HG03439 (cell line): ENCODE measurements around the gene IQCH.
"Not testable (repeated sequence)": the region's sequence is repeated elsewhere in the genome, so short reads cannot be mapped to it uniquely, and the experiment has no call there.

Experiments
- ATAC-seq: cut with Tn5 transposase; IDR thresholded peaks from one replicate; pipeline ENCODE4 v1.9.1; 2021; ENCODE audit warnings: mild to moderate bottlenecking, moderate library complexity; ENCODE audit not compliant: unreplicated experiment

IQCH gene

GRCh38 chr15:67244971-67245478, 9.6 kb upstream of the IQCH start:
- no peak for ATAC-seq

- ATAC-seq = not testable (repeated sequence)
Observed at GRCh38 chr15:67246606-67247005, 8.0 kb upstream of the IQCH start.

DNA sequence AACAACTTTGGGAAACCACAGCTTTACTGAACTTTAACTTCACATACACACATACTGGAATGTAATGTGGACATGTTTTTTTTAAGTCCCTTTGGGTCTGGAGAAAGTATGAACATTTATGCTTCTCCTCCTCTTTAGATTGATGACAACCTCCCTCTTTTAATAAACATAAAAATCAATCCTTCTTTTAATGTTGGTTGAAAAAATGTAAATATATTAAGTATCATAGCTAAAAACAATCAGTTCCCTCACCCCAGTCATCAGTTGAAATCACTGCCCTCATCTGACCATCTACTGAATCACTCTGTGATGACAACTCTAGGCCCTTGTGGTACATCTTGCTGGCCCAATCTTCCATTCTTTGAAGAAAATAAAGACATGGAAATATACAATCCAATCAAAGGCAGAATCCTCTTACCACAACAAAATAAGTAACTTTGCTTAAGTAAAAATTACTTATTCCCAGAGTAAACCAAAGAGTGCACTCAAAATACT, 6.5 kb upstream of the IQCH start:
- no peak for ATAC-seq

GRCh38 chr15:67249830-67250229, 4.8 kb upstream of the IQCH start:
- no peak for ATAC-seq

DNA sequence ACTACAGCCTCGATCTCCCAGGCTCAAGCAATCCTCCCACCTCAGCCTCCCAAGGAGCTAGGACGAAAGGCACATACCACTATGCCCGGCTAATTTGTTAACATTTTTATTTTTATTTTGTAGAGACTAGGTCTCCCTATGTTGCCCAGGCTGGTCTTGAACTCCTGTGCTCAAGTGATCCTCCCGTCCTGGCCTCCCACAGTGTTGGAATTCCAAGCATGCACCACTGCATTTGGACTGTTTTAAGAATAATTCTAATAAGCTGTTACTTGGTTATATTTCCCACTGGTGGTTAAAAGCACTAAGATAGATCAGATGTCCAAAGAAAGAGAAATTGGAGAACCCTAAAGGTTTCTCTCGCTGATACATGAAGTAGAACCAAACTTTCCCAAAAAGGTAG, 3.3 kb upstream of the IQCH start:
- ATAC-seq = no peak

- ATAC-seq = no peak
Observed at GRCh38 chr15:67253101-67253500, 1.5 kb upstream of the IQCH start.

- no peak for ATAC-seq
Observed at GRCh38 chr15:67253549-67254237, 893 bp upstream of the IQCH start.

DNA sequence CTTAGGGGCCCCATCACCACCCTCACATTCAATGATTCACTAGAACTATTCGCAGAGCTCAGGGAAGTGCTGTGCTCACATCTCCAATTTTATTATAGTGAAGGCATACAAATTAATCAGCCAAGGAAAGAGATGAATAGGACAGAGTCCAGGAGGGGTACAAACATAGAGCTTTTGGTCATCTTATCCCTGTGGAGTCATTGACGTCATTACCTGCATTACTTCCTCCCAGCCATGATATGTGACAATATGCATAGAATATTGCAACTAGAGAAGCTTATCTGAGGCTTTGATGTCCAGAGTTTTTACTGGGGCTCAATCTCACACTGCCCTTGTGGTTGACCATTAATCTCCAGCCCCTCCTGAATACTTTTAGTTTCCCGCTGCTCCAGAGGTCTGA, 1.5 kb downstream of the IQCH start:
- no peak for ATAC-seq

GRCh38 chr15:67258412-67258811, 3.8 kb downstream of the IQCH start:
- ATAC-seq = not testable (repeated sequence)

DNA sequence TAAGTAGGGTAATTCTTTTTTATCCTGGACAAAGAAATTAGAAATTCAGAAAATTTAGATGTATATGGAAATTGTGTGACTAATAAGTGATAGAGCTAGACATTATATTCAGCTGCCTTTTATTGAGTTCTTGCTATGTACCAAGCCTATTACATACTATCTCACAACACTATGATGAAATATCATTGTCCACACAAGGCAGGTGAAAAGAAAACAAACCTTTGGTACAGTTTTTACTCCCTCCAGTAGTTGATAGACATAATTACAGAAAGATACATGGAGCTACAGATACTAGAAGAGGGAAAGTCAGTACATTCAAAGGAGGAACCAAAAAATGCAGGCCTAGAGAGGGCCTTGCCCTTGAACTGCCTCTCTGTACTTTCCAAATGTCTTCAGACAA, 4.8 kb downstream of the IQCH start:
- ATAC-seq = no peak

- ATAC-seq = no peak
Observed at GRCh38 chr15:67259806-67260205, 5.2 kb downstream of the IQCH start.

DNA sequence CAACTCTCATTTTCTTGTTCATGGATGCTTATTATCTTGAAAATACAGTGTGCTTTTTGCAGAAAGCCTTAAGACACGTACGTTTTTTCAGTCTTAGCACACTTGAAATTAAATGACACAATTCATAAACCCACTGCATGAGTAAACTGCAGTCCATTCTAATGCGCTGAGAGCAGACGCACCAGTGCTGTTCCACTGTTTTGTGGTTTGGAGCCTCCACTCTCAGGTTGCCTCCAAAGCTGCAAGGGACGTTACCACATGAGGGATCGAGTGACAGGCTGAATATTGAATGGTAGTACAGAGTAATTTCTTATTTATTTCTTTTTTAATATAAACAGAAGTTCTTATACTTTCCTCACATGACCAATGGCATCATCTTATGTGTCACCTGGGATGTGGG, 12.3 kb downstream of the IQCH start:
- no peak for ATAC-seq

DNA sequence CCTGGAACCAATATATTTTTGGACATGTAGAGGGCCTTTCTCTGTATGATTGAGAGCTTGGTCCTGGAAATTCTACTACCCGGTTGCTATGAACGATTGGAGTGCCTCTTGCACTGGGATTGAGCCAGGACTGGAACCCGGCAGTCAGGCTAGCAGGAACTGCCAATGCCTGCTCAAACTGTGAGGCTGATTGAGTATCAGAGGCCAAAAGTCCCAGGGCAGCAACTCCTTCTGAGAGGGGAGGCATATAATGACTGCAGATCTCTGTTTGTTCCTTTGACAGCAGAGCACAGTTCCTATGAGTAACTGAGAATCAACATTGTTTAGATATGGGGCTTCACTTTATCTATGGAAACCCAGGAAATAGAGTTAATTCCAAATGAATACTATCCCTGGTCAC, 12.9 kb downstream of the IQCH start:
- no peak for ATAC-seq

- no peak for ATAC-seq
Observed at GRCh38 chr15:67267951-67268941, 13.7 kb downstream of the IQCH start.

GRCh38 chr15:67274236-67274635, 19.6 kb downstream of the IQCH start:
- ATAC-seq = no peak

DNA sequence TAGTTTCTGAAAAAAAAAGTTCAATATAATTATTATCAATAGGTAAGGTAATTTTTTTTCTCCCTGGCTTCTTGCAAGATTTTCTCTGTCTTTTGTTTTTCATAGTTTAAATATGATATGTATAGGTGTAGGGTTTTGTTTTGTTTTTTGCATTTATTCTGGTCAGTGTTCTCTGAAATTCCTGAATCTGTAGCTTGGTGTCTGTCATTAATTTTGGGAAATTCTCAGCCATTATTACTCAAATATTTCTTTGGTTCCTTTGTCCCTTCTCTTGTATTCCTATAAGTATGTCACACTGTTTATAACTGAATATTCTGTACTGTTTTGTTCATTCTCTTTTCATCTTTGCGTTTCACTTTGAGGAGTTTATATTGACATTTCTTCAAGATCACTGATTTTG, 22.1 kb downstream of the IQCH start:
- no peak for ATAC-seq

GRCh38 chr15:67280217-67280616, 25.6 kb downstream of the IQCH start:
- ATAC-seq = no peak

- ATAC-seq = no peak
Observed at GRCh38 chr15:67281714-67282113, 27.1 kb downstream of the IQCH start.

DNA sequence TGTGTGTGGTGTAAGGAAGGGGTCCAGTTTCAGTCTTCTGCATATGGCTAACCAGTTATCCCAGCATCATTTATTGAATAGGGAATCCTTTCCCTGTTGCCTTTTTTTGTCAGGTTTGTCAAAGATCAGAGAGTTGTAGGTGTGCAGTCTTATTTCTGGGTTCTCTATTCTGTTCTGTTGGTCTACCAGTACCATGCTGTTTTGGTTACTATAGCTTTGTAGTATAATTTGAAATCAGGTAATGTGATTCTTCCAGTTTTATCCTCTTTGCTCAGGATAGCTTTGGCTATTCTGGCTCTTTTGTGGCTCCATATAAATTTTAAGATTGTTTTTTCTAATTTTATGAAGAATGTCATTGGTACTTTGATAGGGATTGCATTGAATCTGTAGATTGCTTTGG, 31.0 kb downstream of the IQCH start:
- ATAC-seq = not testable (repeated sequence)

DNA sequence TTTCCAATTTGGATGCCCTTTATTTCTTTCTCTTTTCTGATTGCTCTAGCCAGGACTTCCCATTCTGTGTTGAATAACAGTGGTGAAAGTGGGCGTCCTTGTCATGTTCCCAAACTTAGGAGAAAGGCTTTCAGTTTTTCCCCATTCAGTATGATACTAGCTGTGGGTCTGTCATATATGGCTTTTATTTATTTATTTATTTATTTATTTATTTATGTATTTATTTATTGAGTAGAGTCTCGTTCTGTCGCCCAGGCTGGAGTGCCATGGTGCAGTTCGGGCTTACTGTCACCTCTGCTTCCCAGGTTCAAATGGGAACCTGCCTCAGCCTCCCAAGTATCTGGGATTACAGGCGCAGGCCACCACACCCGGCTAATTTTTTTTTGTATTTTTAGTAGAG, 31.8 kb downstream of the IQCH start:
- not testable (repeated sequence) for ATAC-seq

DNA sequence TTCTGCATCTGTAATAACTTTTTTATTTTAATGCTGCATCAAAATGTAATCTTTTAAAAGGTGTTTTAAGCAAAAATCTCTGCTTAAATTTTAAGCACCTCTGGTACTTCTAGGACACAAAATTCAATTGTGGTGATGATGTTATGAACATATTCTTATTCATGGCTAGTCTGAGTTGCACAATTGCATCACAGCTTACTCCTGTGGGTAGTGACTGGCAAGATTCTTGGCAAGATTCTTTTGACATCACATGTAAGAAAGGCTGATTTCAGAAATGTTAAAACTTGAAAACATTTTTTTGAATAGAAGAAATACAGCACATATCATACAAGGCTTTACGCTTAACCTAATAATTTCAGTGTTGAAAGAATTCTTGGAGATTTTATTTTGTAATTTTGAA, 35.7 kb downstream of the IQCH start:
- ATAC-seq = no peak

DNA sequence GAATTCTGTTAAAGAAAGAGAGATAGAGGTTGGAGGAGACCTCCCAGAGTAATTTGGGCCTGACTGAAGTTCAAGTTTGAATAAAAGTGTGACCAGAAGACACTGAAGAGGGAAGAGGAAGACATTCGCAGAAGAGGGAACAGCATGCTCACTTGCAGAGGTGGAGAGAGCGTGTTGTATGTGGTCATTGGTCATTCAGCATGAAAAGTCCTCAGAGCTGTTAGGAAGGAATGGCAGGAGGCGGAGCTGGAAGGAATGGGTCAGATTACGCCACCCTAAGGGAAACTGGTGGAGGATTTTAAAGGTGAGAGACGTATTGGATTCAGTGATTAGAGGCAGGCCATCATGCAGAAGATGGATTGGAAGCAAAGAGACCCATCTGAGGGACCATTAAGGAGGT, 41.6 kb downstream of the IQCH start:
- no peak for ATAC-seq
